Hepatocyte (in vitro differentiated cells): ENCODE results near the gene DNAJA3. TPM values are rescaled to one million over a fixed set of nuclear protein-coding genes. Genes with fewer than 3 reads are reported as not detected.

ENCODE experiments used
- DNase-seq: peaks from one replicate; pipeline ENCODE4 v3.0.0-alpha.2; 2016; ENCODE audit warnings: low spot score
- H2AFZ ChIP-seq: fragments of 200-600 bp; sonication (generic); 2 replicates; pipeline ENCODE4 v1.6.0; 2016; ENCODE audit warnings: antibody characterized with exemption, mild to moderate bottlenecking
- H3K27ac ChIP-seq: fragments of 200-600 bp; sonication (generic); 2 replicates; pipeline ENCODE4 v1.5.1; 2016; ENCODE audit warnings: mild to moderate bottlenecking
- H3K27me3 ChIP-seq: fragments of 200-600 bp; sonication (generic); 2 replicates; pipeline ENCODE4 v1.6.1; 2016
- H3K36me3 ChIP-seq: fragments of 200-600 bp; sonication (generic); replicated peaks from 2 replicates; pipeline ENCODE4 v1.5.1; 2016; ENCODE audit warnings: low read depth; ENCODE audit not compliant: insufficient read depth
- H3K4me1 ChIP-seq: fragments of 200-600 bp; sonication (generic); 2 replicates; pipeline ENCODE4 v1.5.1; 2016; ENCODE audit warnings: mild to moderate bottlenecking, moderate library complexity; ENCODE audit not compliant: insufficient read depth
- H3K4me2 ChIP-seq: fragments of 200-600 bp; sonication (generic); 2 replicates; pipeline ENCODE4 v1.6.0; 2016
- H3K4me3 ChIP-seq: fragments of 200-600 bp; sonication (generic); 2 replicates; pipeline ENCODE4 v1.5.1; 2016; ENCODE audit warnings: mild to moderate bottlenecking
- H3K79me2 ChIP-seq: fragments of 200-600 bp; sonication (generic); 2 replicates; pipeline ENCODE4 v1.6.0; 2017; ENCODE audit warnings: mild to moderate bottlenecking
- H3K9me2 ChIP-seq: fragments of 200-600 bp; sonication (generic); replicated peaks from 2 replicates; pipeline ENCODE4 v1.6.0; 2017; ENCODE audit warnings: mild to moderate bottlenecking; ENCODE audit not compliant: insufficient read depth
- H3K9me3 ChIP-seq: fragments of 200-600 bp; sonication (generic); 2 replicates; pipeline ENCODE4 v1.5.1; 2016; ENCODE audit warnings: low read depth, mild to moderate bottlenecking
- H4K20me1 ChIP-seq: fragments of 200-600 bp; sonication (generic); 2 replicates; pipeline ENCODE4 v1.6.0; 2016; ENCODE audit warnings: mild to moderate bottlenecking; ENCODE audit not compliant: insufficient read depth, poor library complexity, severe bottlenecking
- EZH2 ChIP-seq: fragments of 200-600 bp; sonication (generic); IDR thresholded peaks from 2 replicates; pipeline ENCODE4 v1.6.1; 2016; ENCODE audit warnings: antibody characterized with exemption, mild to moderate bottlenecking, borderline replicate concordance
- EZH2phosphoT487 ChIP-seq: fragments of 200-600 bp; sonication (generic); IDR thresholded peaks from one replicate; pipeline ENCODE4 v1.6.1; 2018; ENCODE audit warnings: antibody characterized with exemption, mild to moderate bottlenecking, low read depth, moderate library complexity; ENCODE audit not compliant: unreplicated experiment, severe bottlenecking
- WGBS: methylation state at CpG from one replicate; pipeline ENCODE4 v1.1.6; 2016; ENCODE audit warnings: low lambda C conversion rate; ENCODE audit errors: missing lambda C conversion rate; 5-methylcytosine and 5-hydroxymethylcytosine counted together
- polyA plus RNA-seq: library from polyadenylated mRNA; unstranded; fragments of >200 nt; fragmentation: Nextera tagmentation; extraction: Ambion mirVana; gene quantifications from 2 replicates; pipeline ENCODE4 v1.2.1, GENCODE V29; 2016
- total RNA-seq: library from RNA; depleted of rRNA; stranded (reverse); fragments of >200 nt; gene quantifications from 2 replicates; pipeline ENCODE4 v1.2.3, GENCODE V29; 2014
- TF ChIP-seq, protein P1 (sequence below): fragments of 200-600 bp; sonication (generic); IDR thresholded peaks from 2 replicates; pipeline ENCODE4 v1.5.1; 2016; ENCODE audit warnings: antibody characterized with exemption, mild to moderate bottlenecking; ENCODE audit not compliant: poor library complexity

DNAJA3 gene
- total and polyA plus RNA-seq, 2 experiments from 2014 or later = 58.8 to 59.2 TPM

DNA sequence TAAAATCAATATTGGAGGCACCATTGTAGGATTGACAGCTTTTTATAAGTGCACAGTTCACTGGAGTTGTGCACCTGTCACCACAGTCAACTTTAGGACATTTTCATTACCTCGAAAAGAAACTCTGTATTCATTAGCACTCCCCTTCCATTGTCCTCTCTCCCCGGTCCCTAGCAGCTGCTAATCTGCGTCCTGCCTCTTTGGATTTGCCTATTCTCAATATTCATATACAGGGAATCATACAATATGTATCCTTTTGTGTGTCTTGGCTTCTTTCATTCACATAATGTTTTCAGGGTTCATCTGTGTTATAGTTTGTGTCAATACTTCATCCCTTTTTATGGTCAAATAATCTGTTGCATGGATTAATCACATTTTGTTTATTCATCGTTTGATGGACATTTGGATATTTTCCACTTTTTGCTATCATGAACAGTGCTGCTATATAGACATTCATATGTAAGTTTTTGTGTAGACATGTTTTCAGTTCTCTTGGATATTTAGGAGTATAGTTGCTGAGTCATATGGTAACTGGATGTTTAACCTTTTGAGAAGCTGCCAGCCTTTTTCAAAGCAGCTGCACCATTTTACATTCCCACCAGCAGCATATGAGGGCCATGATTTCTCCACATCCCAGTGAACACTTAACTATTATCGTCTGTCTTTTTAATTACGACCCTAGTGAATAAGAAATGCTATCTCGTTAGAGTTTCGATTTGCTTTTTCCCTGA lies 9.8 kb downstream of the DNAJA3 start:
- Histone ChIP-seq H3K4me1 (no peaks in the 10 kb centered on the region), H3K9me3 (no peaks in the 10 kb centered on the region), H3K36me3 (no peaks in the 10 kb centered on the region), H3K27ac (no peak overlapping the region), H3K4me3 (no peak overlapping the region), H2AFZ (no peak overlapping the region), H3K79me2 (peaks cover 20% of the 10 kb centered on the region), H3K4me2 (no peak overlapping the region), H3K27me3 (no peaks in the 10 kb centered on the region), H3K9me2 (no peaks in the 10 kb centered on the region), H4K20me1 (no peaks in the 10 kb centered on the region)
- TF ChIP-seq EZH2 (no peak), EZH2phosphoT487 (no peak)
- TF ChIP-seq, protein P1, sequence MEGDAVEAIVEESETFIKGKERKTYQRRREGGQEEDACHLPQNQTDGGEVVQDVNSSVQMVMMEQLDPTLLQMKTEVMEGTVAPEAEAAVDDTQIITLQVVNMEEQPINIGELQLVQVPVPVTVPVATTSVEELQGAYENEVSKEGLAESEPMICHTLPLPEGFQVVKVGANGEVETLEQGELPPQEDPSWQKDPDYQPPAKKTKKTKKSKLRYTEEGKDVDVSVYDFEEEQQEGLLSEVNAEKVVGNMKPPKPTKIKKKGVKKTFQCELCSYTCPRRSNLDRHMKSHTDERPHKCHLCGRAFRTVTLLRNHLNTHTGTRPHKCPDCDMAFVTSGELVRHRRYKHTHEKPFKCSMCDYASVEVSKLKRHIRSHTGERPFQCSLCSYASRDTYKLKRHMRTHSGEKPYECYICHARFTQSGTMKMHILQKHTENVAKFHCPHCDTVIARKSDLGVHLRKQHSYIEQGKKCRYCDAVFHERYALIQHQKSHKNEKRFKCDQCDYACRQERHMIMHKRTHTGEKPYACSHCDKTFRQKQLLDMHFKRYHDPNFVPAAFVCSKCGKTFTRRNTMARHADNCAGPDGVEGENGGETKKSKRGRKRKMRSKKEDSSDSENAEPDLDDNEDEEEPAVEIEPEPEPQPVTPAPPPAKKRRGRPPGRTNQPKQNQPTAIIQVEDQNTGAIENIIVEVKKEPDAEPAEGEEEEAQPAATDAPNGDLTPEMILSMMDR = no peak
- DNase-seq = no peak
- 89% methylated on average over 8 of the region's 8 CpGs for WGBS

DNA sequence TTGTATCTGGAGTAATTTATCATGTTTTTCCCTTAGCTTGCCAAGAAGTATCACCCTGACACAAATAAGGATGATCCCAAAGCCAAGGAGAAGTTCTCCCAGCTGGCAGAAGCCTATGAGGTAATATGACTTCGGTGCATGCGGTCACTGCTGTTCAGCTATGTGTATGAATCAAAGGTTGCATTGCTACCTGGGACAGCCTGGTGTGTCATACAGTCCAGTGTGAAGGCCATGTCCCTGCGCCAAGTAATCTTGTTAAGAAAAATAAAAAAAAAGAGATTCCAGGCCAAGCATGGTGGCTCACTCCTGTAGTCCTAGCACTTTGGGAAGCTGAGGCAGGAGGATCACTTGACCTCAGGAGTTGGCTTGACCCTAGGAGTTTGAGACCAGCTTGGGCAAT lies 11.7 kb downstream of the DNAJA3 start:
- Histone ChIP-seq H3K79me2 (peaks cover 10% of the 10 kb centered on the region), H3K4me3 (no peak overlapping the region), H3K9me2 (no peaks in the 10 kb centered on the region), H4K20me1 (no peaks in the 10 kb centered on the region), H3K4me1 (no peaks in the 10 kb centered on the region), H3K27ac (no peak overlapping the region), H3K4me2 (no peak overlapping the region), H2AFZ (no peak overlapping the region), H3K9me3 (no peaks in the 10 kb centered on the region), H3K36me3 (no peaks in the 10 kb centered on the region), H3K27me3 (no peaks in the 10 kb centered on the region)
- TF ChIP-seq, protein P1 = no peak
- TF ChIP-seq EZH2 (no peak), EZH2phosphoT487 (no peak)
- DNase-seq = no peak
- WGBS = 97% methylated on average over 3 of the region's 3 CpGs

DNA sequence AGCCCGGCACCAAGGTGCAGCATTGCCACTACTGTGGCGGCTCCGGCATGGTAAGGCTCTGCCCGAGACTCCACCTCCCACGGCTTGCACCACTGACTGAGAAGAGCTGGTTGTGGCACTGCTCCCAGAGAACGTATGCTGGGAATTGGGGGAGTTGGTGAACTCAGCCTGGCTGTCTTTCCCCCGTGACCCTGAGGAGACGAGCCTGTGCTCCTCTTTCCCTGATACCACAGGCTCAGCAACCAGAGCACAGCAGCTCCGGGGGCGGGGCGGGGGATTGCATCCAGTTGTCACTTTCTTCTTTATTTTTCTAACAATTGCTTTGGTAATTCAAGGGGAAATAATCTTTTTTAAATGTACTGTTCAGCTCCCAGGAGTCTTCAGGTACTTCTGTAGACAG lies 16.7 kb downstream of the DNAJA3 start:
- Histone ChIP-seq H3K4me2 (no peak overlapping the region), H3K4me3 (no peak overlapping the region), H3K79me2 (no peaks in the 10 kb centered on the region), H3K27ac (no peak overlapping the region), H3K4me1 (no peaks in the 10 kb centered on the region), H2AFZ (no peak overlapping the region), H3K36me3 (no peaks in the 10 kb centered on the region), H4K20me1 (no peaks in the 10 kb centered on the region), H3K27me3 (no peaks in the 10 kb centered on the region), H3K9me3 (no peaks in the 10 kb centered on the region), H3K9me2 (no peaks in the 10 kb centered on the region)
- DNase-seq = no peak
- WGBS = 96% methylated on average over 11 of the region's 11 CpGs
- no peak for TF ChIP-seq EZH2phosphoT487
- TF ChIP-seq, protein P1 = no peak
- no peak for TF ChIP-seq EZH2
